Muscle layer of colon (tissue), 2 donors: ENCODE measurements around the gene PLEKHA6.

Experiments
- H3K27ac ChIP-seq: one replicate; pipeline ENCODE4 v1.7.0; 2013; ENCODE audit warnings: low read depth, mild to moderate bottlenecking, low read length, moderate library complexity
- H3K27me3 ChIP-seq, 2 donors: one replicate each; pipeline ENCODE4 v1.7.0; 2013; ENCODE audit warnings: low read length in 2 of 2, mild to moderate bottlenecking in 2 of 2; ENCODE audit not compliant: insufficient read depth in 2 of 2, control insufficient read depth in 1 of 2
- H3K36me3 ChIP-seq: one replicate; pipeline ENCODE4 v1.7.0; 2013; ENCODE audit warnings: mild to moderate bottlenecking, low read length; ENCODE audit not compliant: insufficient read depth
- H3K4me1 ChIP-seq: one replicate; pipeline ENCODE4 v1.7.0; 2013; ENCODE audit warnings: mild to moderate bottlenecking, low read length; ENCODE audit not compliant: insufficient read depth
- H3K4me3 ChIP-seq, 2 donors: one replicate each; pipeline ENCODE4 v1.7.0; 2013; ENCODE audit warnings: low read length in 2 of 2, low read depth in 1 of 2, mild to moderate bottlenecking in 1 of 2, moderate library complexity in 1 of 2
- H3K9ac ChIP-seq: one replicate; pipeline ENCODE4 v1.7.0; 2013; ENCODE audit warnings: low read length
- H3K9me3 ChIP-seq: one replicate; pipeline ENCODE4 v1.7.0; 2013; ENCODE audit warnings: mild to moderate bottlenecking, low read length
- donor health status: abdominal sarcoma.
- donor health status: Adenocarcinoma of cecum.

Gene PLEKHA6

GRCh38 chr1:204232526-204232925 lies 127.2 kb downstream of the PLEKHA6 start:
- H3K27me3 ChIP-seq = no peaks in the 10 kb centered on the region
- no peaks in the 10 kb centered on the region for H3K4me1 ChIP-seq
- H3K36me3 ChIP-seq = peaks cover 5% of the 10 kb centered on the region
- no peak overlapping the region for H3K4me3 ChIP-seq
- H3K9me3 ChIP-seq = no peaks in the 10 kb centered on the region
- H3K9ac ChIP-seq = no peak overlapping the region
- H3K27ac ChIP-seq = no peak overlapping the region

GRCh38 chr1:204230211-204230610 lies 129.5 kb downstream of the PLEKHA6 start:
- no peaks in the 10 kb centered on the region for H3K4me1 ChIP-seq
- no peak overlapping the region for H3K4me3 ChIP-seq
- H3K9ac ChIP-seq = no peak overlapping the region
- H3K9me3 ChIP-seq = no peaks in the 10 kb centered on the region
- H3K36me3 ChIP-seq = peaks cover 5% of the 10 kb centered on the region
- H3K27ac ChIP-seq = no peak overlapping the region
- no peaks in the 10 kb centered on the region for H3K27me3 ChIP-seq

GRCh38 chr1:204228896-204229295 lies 130.8 kb downstream of the PLEKHA6 start:
- Histone ChIP-seq H3K9me3 (no peaks in the 10 kb centered on the region), H3K4me1 (no peaks in the 10 kb centered on the region), H3K4me3 (no peak overlapping the region), H3K27ac (no peak overlapping the region), H3K27me3 (no peaks in the 10 kb centered on the region), H3K36me3 (peaks cover 5% of the 10 kb centered on the region), H3K9ac (no peak overlapping the region)

- H3K27ac ChIP-seq = no peak overlapping the region
- no peaks in the 10 kb centered on the region for H3K27me3 ChIP-seq
- no peak overlapping the region for H3K9ac ChIP-seq
- H3K4me3 ChIP-seq = no peak overlapping the region
- H3K4me1 ChIP-seq = no peaks in the 10 kb centered on the region
- H3K9me3 ChIP-seq = no peaks in the 10 kb centered on the region
- peaks cover 5% of the 10 kb centered on the region for H3K36me3 ChIP-seq
Observed at GRCh38 chr1:204227996-204228785, 131.5 kb downstream of the PLEKHA6 start.

- H3K27ac ChIP-seq = no peak overlapping the region
- H3K36me3 ChIP-seq = peaks cover 5% of the 10 kb centered on the region
- H3K9me3 ChIP-seq = no peaks in the 10 kb centered on the region
- H3K9ac ChIP-seq = no peak overlapping the region
- no peaks in the 10 kb centered on the region for H3K27me3 ChIP-seq
- H3K4me3 ChIP-seq = no peak overlapping the region
- H3K4me1 ChIP-seq = no peaks in the 10 kb centered on the region
Observed at GRCh38 chr1:204227351-204227750, 132.4 kb downstream of the PLEKHA6 start.

- Histone ChIP-seq H3K36me3 (peaks cover 5% of the 10 kb centered on the region), H3K27ac (no peak overlapping the region), H3K9me3 (no peaks in the 10 kb centered on the region)
Observed at GRCh38 chr1:204225841-204226735, 133.6 kb downstream of the PLEKHA6 start.

GRCh38 chr1:204224655-204225054 lies 135.1 kb downstream of the PLEKHA6 start:
- no peak overlapping the region for H3K9ac ChIP-seq
- no peaks in the 10 kb centered on the region for H3K27me3 ChIP-seq

More at GRCh38 chr1:204225841-204226735, 133.6 kb downstream of the PLEKHA6 start:
- no peak overlapping the region for H3K4me3 ChIP-seq
- H3K9ac ChIP-seq = no peak overlapping the region
- H3K4me1 ChIP-seq = no peaks in the 10 kb centered on the region
- H3K27me3 ChIP-seq = no peaks in the 10 kb centered on the region

GRCh38 chr1:204223129-204223860 lies 136.4 kb downstream of the PLEKHA6 start:
- Histone ChIP-seq H3K9ac (no peak overlapping the region), H3K36me3 (no peaks in the 10 kb centered on the region), H3K4me3 (no peak overlapping the region), H3K4me1 (no peaks in the 10 kb centered on the region), H3K9me3 (no peaks in the 10 kb centered on the region), H3K27me3 (no peaks in the 10 kb centered on the region), H3K27ac (no peak overlapping the region)

More at GRCh38 chr1:204224655-204225054, 135.1 kb downstream of the PLEKHA6 start:
- H3K36me3 ChIP-seq = peaks cover 5% of the 10 kb centered on the region
- no peaks in the 10 kb centered on the region for H3K4me1 ChIP-seq
- H3K27ac ChIP-seq = no peak overlapping the region
- H3K9me3 ChIP-seq = no peaks in the 10 kb centered on the region
- no peak overlapping the region for H3K4me3 ChIP-seq

GRCh38 chr1:204222764-204223055 lies 137.0 kb downstream of the PLEKHA6 start:
- Histone ChIP-seq H3K9me3 (no peaks in the 10 kb centered on the region), H3K4me1 (no peaks in the 10 kb centered on the region), H3K9ac (no peak overlapping the region), H3K36me3 (no peaks in the 10 kb centered on the region), H3K4me3 (no peak overlapping the region), H3K27ac (no peak overlapping the region), H3K27me3 (no peaks in the 10 kb centered on the region)

- Histone ChIP-seq H3K36me3 (no peaks in the 10 kb centered on the region), H3K27me3 (no peaks in the 10 kb centered on the region), H3K27ac (no peak overlapping the region)
Observed at GRCh38 chr1:204222006-204222763, 137.5 kb downstream of the PLEKHA6 start.

GRCh38 chr1:204221271-204221670 lies 138.5 kb downstream of the PLEKHA6 start:
- Histone ChIP-seq H3K27ac (no peak overlapping the region), H3K27me3 (no peaks in the 10 kb centered on the region), H3K36me3 (no peaks in the 10 kb centered on the region), H3K4me1 (no peaks in the 10 kb centered on the region), H3K4me3 (no peak overlapping the region), H3K9me3 (no peaks in the 10 kb centered on the region), H3K9ac (no peak overlapping the region)

More at GRCh38 chr1:204222006-204222763, 137.5 kb downstream of the PLEKHA6 start:
- Histone ChIP-seq H3K9ac (no peak overlapping the region), H3K4me1 (no peaks in the 10 kb centered on the region), H3K4me3 (no peak overlapping the region), H3K9me3 (no peaks in the 10 kb centered on the region)
